Endothelial cell of umbilical vein (primary cell): ENCODE results near the gene SIGLECL1. TPM values are rescaled to one million over a fixed set of nuclear protein-coding genes. Genes with fewer than 3 reads are reported as not detected.

Experiments used
- BruUV-seq: library from RNA; stranded (reverse); fragments of 400-500 nt; replicated peaks from 2 replicates; lab custom pipeline; 2021; lab: Mats Ljungman, UMichigan
- CTCF ChIA-PET: fragments of 300-600, 350-600 bp; sonication (Branson Sonifier 250); formaldehyde crosslinking; loops from one replicate; lab custom pipeline; 2021; ENCODE audit warnings: antibody characterized with exemption, inconsistent platforms; lab: Charles Lee
- POLR2A ChIA-PET: fragments of 300-600, 350-600 bp; sonication (Branson Sonifier 250); formaldehyde crosslinking; loops from one replicate; lab custom pipeline; 2021; ENCODE audit warnings: antibody characterized with exemption, inconsistent platforms; lab: Charles Lee
- DNase-seq: peaks from one replicate; pipeline ENCODE4 v3.0.0-alpha.2; 2011; ENCODE audit warnings: low read depth, low spot score
- FAIRE-seq: peaks from 2 replicates; lab custom pipeline; 2011; peaks lifted over from hg19 to GRCh38; lab: Jason Lieb, UNC
- H2AFZ ChIP-seq: 2 replicates; pipeline ENCODE4 v1.6.0; 2012; ENCODE audit warnings: low read depth, low read length, control low read depth, inconsistent platforms
- H3K27ac ChIP-seq: 2 replicates; pipeline ENCODE4 v1.5.1; 2011; ENCODE audit warnings: low read depth, mild to moderate bottlenecking, control low read depth, low read length, moderate library complexity; ENCODE audit not compliant: insufficient read depth
- H3K27me3 ChIP-seq, 2 experiments: 2 replicates each; pipeline versions ENCODE4 v1.6.0 to v1.6.1; 2011; ENCODE audit warnings: low read length in 2 of 2, mixed read lengths in 1 of 2; ENCODE audit not compliant: control insufficient read depth in 2 of 2, insufficient read depth in 2 of 2
- H3K36me3 ChIP-seq, 2 experiments: 2 replicates in 1 of 2; 3 replicates in 1 of 2; pipeline ENCODE4 v1.5.1; 2011; ENCODE audit warnings: low read length in 2 of 2, mild to moderate bottlenecking in 1 of 2, moderate library complexity in 1 of 2; ENCODE audit not compliant: control insufficient read depth in 2 of 2, insufficient read depth in 2 of 2; ENCODE audit errors: extremely low read depth in 1 of 2
- H3K4me1 ChIP-seq: 3 replicates; pipeline ENCODE4 v1.5.1; 2011; ENCODE audit warnings: mild to moderate bottlenecking, low read length; ENCODE audit not compliant: control insufficient read depth, insufficient read depth; ENCODE audit errors: extremely low read depth
- H3K4me2 ChIP-seq: 2 replicates; pipeline ENCODE4 v1.6.1; 2011; ENCODE audit warnings: low read length, control low read depth, mixed read lengths; ENCODE audit not compliant: insufficient read depth
- H3K4me3 ChIP-seq, 3 experiments: fragments of 200-600 bp in 1 of 3; sonication (generic), shearing (Covaris generic) in 1 of 3; replicated peaks in 1 of 3; 2 replicates each; pipeline ENCODE4 v1.5.1; 2011 to 2016; ENCODE audit warnings: control low read depth in 3 of 3, low read length in 3 of 3, mild to moderate bottlenecking in 2 of 3, inconsistent platforms in 1 of 3, low read depth in 1 of 3, moderate library complexity in 1 of 3; ENCODE audit not compliant: insufficient read depth in 1 of 3
- H3K79me2 ChIP-seq: 2 replicates; pipeline ENCODE4 v1.6.0; 2012; ENCODE audit warnings: low read length, inconsistent platforms; ENCODE audit not compliant: control insufficient read depth, insufficient read depth
- H3K9ac ChIP-seq: replicated peaks from 2 replicates; pipeline ENCODE3; 2011; ENCODE audit warnings: low read length, control low read depth; ENCODE audit not compliant: insufficient read depth; ENCODE audit errors: extremely low read depth
- H3K9me1 ChIP-seq: replicated peaks from 3 replicates; pipeline ENCODE4 v1.6.0; 2011; ENCODE audit warnings: mild to moderate bottlenecking, low read length; ENCODE audit not compliant: control insufficient read depth, insufficient read depth; ENCODE audit errors: extremely low read depth
- H3K9me3 ChIP-seq: replicated peaks from 2 replicates; pipeline ENCODE4 v1.5.1; 2012; ENCODE audit warnings: low read length, inconsistent platforms; ENCODE audit not compliant: control insufficient read depth, insufficient read depth
- H4K20me1 ChIP-seq: replicated peaks from 2 replicates; pipeline ENCODE3; 2011; ENCODE audit warnings: mild to moderate bottlenecking, low read length; ENCODE audit not compliant: control insufficient read depth, insufficient read depth; ENCODE audit errors: extremely low read depth
- EZH2 ChIP-seq: IDR thresholded peaks from 2 replicates; pipeline ENCODE4 v1.6.1; 2012; ENCODE audit warnings: borderline replicate concordance, low read depth, mild to moderate bottlenecking, moderate library complexity, low read length, inconsistent platforms; ENCODE audit not compliant: severe bottlenecking
- FOS ChIP-seq: IDR thresholded peaks from 2 replicates; pipeline ENCODE4 v1.6.1; 2011; ENCODE audit warnings: mild to moderate bottlenecking, low read length, moderate library complexity, borderline replicate concordance; ENCODE audit not compliant: insufficient read depth
- GATA2 ChIP-seq: IDR thresholded peaks from 2 replicates; pipeline ENCODE4 v1.7.0; 2011; ENCODE audit warnings: low read depth, mild to moderate bottlenecking, moderate library complexity, mixed read lengths, low read length; ENCODE audit not compliant: insufficient read length, insufficient read depth
- JUN ChIP-seq: IDR thresholded peaks from 2 replicates; pipeline ENCODE4 v1.6.1; 2011; ENCODE audit warnings: borderline replicate concordance, low read depth; ENCODE audit not compliant: insufficient read length, insufficient read depth
- MAX ChIP-seq: IDR thresholded peaks from 2 replicates; pipeline ENCODE4 v1.6.1; 2011; ENCODE audit not compliant: insufficient read depth, insufficient read length
- MYC ChIP-seq: IDR thresholded peaks from one replicate; pipeline ENCODE4 v1.6.1; 2011; ENCODE audit warnings: mild to moderate bottlenecking, low read depth, low read length
- POLR2A ChIP-seq: IDR thresholded peaks from 2 replicates; pipeline ENCODE4 v1.6.1; 2012; ENCODE audit warnings: low read depth, mild to moderate bottlenecking, control low read depth, low read length
- POLR2AphosphoS5 ChIP-seq: IDR thresholded peaks from 2 replicates; pipeline ENCODE4 v1.6.1; 2012; ENCODE audit warnings: low read depth, mild to moderate bottlenecking, control low read depth, low read length, moderate library complexity; ENCODE audit not compliant: insufficient read depth
- dilution Hi-C: fragments of 300-500 bp; cut with MboI; formaldehyde crosslinking; loops from one replicate; pipeline ENCODE4 v1.15.0; 2019; ENCODE audit warnings: low sequenced_read_pairs; ENCODE audit not compliant: extremely low pct_ligation_motif_present
- intact Hi-C: fragments of 100-400 bp; cut with micrococcal nuclease; formaldehyde crosslinking; loops from one replicate; pipeline ENCODE4 v1.10.0; 2022
- polyA plus RNA-seq, 4 experiments: library from polyadenylated mRNA; depleted of rRNA in 3 of 4; stranded (reverse) in 3 of 4; unstranded in 1 of 4; fragments of >200 nt; gene quantifications; 2 replicates each; pipeline versions ENCODE4 v1.2.1 to v1.2.3, GENCODE V29; 2011 to 2012; ENCODE audit warnings: missing spikeins in 1 of 4
- total RNA-seq: library from RNA; stranded (reverse); gene quantifications from 2 replicates; pipeline ENCODE4 v1.2.3, GENCODE V29; 2021
- TF ChIP-seq, protein P1 (sequence below), 2 donors: IDR thresholded peaks; 1 replicate in 1 of 2; 2 replicates in 1 of 2; pipeline ENCODE4 v1.5.1; 2011; ENCODE audit warnings: low read length in 2 of 2, mild to moderate bottlenecking in 2 of 2, moderate library complexity in 2 of 2, control low read depth in 1 of 2, inconsistent platforms in 1 of 2, low read depth in 1 of 2; ENCODE audit not compliant: insufficient read depth in 1 of 2; ENCODE audit errors: extremely low read depth in 1 of 2

Gene SIGLECL1
- total and polyA plus RNA-seq, 2 donors (not counting 3 experiments of a cell fraction or from before 2014, with no cell fraction given) = not detected

DNA sequence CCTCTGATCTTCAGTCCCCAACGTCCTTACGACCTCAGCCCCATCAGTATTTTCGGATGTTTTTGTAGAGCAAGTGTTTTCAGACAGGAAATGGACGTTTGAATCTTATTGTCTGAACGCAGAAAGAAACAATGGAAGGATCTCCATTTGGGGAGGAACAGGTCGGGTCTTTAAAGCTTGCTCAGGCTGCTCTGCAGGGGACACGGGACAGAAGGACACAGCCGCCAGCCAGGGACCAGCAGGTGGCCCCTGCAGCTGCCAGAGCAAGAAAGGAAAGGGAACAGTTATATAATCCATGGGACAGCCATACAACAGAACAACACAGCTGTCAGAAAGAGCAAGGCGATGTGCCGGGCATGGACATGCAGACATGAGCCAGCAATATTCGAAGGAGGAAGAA lies 42.1 kb downstream of the SIGLECL1 start:
- CTCF ChIA-PET = no interaction called here
- BruUV-seq = no TSS peak
- dilution Hi-C loops = no loop called here

More for the DNA sequence above, 42.1 kb downstream of the SIGLECL1 start:
- H3K79me2 ChIP-seq = no peaks in the 10 kb centered on the region
- H3K9me3 ChIP-seq = no peaks in the 10 kb centered on the region
- H3K4me3 ChIP-seq = no peak overlapping the region
- DNase-seq = no peak
- no peaks in the 10 kb centered on the region for H3K4me1 ChIP-seq
- H3K9ac ChIP-seq = no peak overlapping the region
- no peak for FAIRE-seq
- intact Hi-C loops = no loop called here
- H4K20me1 ChIP-seq = no peaks in the 10 kb centered on the region
- no peak for TF ChIP-seq POLR2A
- TF ChIP-seq FOS = no peak
- TF ChIP-seq, protein P1, sequence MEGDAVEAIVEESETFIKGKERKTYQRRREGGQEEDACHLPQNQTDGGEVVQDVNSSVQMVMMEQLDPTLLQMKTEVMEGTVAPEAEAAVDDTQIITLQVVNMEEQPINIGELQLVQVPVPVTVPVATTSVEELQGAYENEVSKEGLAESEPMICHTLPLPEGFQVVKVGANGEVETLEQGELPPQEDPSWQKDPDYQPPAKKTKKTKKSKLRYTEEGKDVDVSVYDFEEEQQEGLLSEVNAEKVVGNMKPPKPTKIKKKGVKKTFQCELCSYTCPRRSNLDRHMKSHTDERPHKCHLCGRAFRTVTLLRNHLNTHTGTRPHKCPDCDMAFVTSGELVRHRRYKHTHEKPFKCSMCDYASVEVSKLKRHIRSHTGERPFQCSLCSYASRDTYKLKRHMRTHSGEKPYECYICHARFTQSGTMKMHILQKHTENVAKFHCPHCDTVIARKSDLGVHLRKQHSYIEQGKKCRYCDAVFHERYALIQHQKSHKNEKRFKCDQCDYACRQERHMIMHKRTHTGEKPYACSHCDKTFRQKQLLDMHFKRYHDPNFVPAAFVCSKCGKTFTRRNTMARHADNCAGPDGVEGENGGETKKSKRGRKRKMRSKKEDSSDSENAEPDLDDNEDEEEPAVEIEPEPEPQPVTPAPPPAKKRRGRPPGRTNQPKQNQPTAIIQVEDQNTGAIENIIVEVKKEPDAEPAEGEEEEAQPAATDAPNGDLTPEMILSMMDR (IDR thresholded peaks at IDR 0.05; ENCODE audit: extremely low read depth in 1 of 2, insufficient read depth in 1 of 2, low read depth in 1 of 2, low read length in 2 of 2) = no peak
- no peak for TF ChIP-seq GATA2
- no peak for TF ChIP-seq MAX
- TF ChIP-seq JUN = no peak
- TF ChIP-seq MYC = no peak
- no peak for TF ChIP-seq POLR2AphosphoS5
- no peak for TF ChIP-seq EZH2
- no peak overlapping the region for H3K4me2 ChIP-seq
- H3K27ac ChIP-seq = no peak overlapping the region
- no peak overlapping the region for H2AFZ ChIP-seq
- no peaks in the 10 kb centered on the region for H3K27me3 ChIP-seq
- POLR2A ChIA-PET = no interaction called here
- no peaks in the 10 kb centered on the region for H3K9me1 ChIP-seq
- H3K36me3 ChIP-seq = no peaks in the 10 kb centered on the region
